GM10266 (cell line): Measurements from ENCODE around the gene HLA-DMB.
"Not testable (repeated sequence)": the region's sequence is repeated elsewhere in the genome, so short reads cannot be mapped to it uniquely, and the experiment has no call there.

Source experiments
- DNase-seq: peaks from one replicate; pipeline ENCODE4 v3.0.0; 2012; ENCODE audit errors: extremely low spot score
- CTCF ChIP-seq: IDR thresholded peaks from 2 replicates; pipeline ENCODE4 v1.5.1; 2012; ENCODE audit warnings: mild to moderate bottlenecking, low read depth; ENCODE audit not compliant: control insufficient read depth, insufficient read depth; ENCODE audit errors: missing control alignments

Gene HLA-DMB

DNA sequence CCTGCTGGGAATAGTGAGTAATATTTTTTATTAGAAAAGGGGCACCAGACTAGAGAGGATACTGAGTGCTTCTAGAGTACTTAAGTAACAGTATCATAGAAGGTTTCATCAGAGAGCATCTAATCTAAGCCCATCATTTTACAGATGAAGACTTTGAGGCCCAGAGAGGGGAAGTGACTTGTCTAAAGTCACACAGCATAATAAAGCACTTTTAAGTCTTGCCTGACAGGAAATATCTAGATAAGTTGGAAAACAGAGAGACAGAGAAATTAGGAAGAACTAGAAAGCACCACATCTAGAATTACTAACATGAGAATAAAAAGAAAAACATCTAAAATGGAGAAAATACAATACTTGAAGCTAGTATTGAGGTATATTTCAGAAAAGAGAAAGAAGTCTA, 6.1 kb upstream of the HLA-DMB start:
- no peak for DNase-seq
- no peak for TF ChIP-seq CTCF

GRCh38 chr6:32945953-32946352, 5.1 kb upstream of the HLA-DMB start:
- no peak for TF ChIP-seq CTCF
- DNase-seq = no peak

GRCh38 chr6:32945108-32945760, 4.4 kb upstream of the HLA-DMB start:
- DNase-seq = peak; percentile 36
- TF ChIP-seq CTCF = no peak

GRCh38 chr6:32943864-32944649, 3.2 kb upstream of the HLA-DMB start:
- no peak for TF ChIP-seq CTCF
- peak; percentile 60 for DNase-seq

- DNase-seq = not testable (repeated sequence)
These were observed 1.8 kb upstream of the HLA-DMB start for GRCh38 chr6:32942555-32943123.

DNA sequence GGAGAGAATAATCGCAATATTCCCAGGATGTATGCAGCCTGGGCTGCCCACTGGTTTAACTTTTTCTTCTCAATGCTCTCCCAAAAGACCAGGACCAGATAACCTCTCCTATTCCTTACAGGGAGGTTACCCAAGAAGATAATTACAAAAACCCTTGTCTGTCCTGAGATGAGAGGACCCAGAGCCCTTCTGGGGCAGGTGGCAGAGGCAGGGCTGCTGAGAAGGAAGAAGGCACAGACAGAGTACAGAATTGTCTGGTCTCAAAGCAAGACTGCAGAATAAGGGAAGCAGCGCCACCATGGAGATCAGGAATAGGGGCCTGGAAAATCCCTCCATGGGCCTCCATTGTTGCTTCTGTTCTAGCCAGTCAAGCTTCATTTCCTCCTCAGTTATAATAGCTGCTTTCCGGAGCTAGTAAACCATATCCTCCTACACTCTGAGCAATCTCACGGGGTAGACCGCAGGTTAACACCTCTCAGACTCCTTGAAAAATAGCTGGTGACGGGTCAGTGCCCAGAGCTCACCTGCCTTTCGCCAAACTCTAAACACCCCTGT, 463 bp upstream of the HLA-DMB start:
- no peak for TF ChIP-seq CTCF
- DNase-seq = peak; percentile 62

- TF ChIP-seq CTCF = no peak
- no peak for DNase-seq
These were observed 2.3 kb downstream of the HLA-DMB start for GRCh38 chr6:32938494-32938893.
